Activated T-cell treated with anti-CD3 and anti-CD28 coated beads for 4 hours (primary cell): ENCODE measurements around the gene STAT1.

Experiments used
- DNase-seq: peaks from one replicate; pipeline ENCODE4 v3.0.0-alpha.2; 2020

Gene STAT1

DNA sequence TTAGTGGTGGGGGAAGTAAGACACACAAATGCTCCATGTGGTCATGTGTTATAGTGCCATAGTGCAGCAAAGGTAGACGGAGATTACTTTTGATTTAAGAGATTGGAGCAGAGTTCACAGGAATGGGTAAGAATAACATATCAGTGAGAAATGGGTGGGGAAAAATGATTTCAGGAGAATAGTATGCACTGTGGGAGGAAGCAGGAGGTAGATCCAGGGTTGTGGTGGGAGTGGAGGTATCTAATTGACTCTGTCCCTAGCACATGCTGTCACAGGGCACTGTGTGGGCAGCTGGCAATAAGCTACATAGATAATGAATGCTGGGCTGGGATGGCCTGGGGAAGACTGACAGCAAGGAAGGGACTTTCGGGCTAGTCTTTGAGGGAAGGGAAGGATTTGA is 65.3 kb downstream of the STAT1 start:
- no peak for DNase-seq

DNA sequence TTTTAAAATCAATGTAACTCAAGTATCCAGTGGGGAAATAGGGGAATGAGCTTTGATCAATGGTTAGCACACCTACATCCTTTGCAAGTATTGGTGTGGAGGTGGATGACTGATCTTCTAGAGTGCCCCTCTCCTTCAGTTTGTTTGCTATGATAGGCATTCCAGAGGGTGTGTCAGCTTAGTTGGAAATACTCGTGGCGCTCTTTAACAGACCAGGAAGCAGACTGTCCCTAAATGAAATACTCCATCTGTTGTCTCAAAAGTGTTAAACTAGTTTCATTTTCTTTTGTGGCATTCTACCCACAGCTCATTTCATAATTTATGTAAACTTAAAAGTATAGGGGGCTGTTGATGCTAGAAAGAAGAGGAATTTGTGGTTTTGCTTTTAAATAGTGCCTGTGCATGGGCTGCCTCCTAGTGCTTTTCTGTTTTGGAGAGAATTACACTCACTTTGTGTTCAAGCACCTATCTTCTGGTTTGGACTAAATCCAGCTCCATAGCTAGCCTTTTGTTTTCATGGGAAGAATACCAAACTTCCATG is 66.2 kb downstream of the STAT1 start:
- DNase-seq = no peak

DNA sequence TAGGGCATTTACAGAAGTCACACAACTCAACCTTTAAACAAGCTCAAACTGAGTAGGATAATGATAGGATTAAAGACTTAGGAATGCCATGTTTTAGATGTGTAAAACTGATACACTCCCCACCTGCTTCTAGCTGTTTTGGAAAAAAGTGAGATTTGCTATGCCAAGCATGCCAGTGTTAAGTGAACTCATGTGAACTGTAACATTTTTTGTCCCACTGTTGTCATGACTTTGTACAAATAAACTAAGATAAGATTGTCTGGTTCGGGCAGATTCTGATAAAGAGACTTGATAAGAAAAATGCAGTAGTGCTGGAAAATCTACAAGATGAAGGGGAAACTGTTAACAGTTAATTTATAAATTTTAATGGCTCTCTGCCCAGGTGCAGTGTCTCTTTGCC is 66.8 kb downstream of the STAT1 start:
- DNase-seq = no peak

DNA sequence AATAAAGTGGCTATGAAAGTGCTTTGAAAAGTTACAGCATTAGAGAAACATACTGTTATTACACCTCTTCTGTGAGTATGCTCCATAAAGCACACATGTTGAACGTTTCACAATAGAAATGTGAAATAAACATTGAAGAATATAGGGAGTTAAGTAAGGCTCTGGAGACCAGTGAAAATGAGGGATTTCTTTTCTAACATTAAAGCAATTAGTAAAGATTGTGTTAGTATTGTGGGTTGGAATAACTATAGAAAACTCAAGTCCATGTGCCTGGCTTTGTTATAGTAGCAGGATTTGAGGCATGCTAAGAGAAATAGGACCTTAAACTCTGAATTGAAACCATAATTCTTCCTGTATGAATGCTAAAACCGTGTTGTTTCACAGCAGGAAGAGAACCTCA is 70.3 kb downstream of the STAT1 start:
- DNase-seq = no peak

DNA sequence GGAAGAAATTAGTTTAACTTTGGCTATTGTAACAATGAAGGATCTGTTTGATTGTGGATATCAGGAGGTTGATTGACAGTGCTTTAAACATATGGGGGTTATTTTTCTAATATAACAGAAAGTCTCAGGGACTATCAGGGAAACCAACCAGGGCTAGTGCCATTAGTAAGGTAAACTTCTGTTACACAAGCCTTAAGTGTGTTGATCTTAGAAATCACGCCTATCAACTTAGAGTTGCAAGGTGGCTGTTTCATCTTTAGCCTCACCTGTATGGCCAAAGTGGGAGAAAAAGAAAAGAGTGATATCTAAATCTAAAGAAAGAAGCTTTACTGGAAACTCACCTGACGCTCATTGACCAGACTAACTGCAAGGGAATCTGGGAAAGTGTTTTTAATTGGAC is 71.3 kb downstream of the STAT1 start:
- no peak for DNase-seq

DNA sequence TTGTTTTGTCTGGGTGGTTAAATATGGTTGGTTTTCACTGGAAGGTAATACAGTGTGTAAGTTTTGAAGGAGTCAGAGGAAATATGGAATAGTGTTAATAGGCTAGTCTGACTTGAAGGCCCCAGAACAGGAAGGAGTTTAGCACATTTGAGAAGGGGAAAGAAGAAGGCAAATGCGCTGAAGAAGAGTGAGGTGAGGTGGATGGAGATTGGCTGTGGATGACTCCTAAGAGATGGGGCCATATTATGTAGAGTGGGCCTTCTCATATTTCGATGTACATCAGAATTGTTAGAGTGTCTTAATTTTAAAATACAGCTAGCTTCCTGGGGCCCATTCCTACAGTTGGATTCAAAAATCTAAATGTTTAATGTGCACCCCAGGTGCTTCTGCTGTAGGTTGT is 72.4 kb downstream of the STAT1 start:
- no peak for DNase-seq

DNA sequence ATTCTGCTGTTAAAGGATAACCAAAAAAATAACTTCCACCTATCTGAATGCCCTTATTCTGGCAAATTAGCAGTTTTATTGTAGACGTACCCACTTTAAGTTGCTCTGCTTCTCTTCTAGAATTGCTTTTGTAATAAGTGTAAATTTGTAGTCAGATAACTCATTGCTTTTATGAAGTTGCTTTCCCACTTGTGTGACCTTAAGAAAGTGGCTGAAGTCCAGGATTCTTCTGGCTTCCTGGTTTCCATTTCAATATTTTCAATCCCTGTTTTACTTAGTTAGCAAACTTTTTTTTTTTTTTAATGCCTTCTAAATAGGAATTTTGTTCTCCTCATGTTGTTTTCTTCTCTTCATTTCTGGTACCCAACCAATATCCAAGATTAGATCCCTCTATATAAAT is 73.5 kb downstream of the STAT1 start:
- DNase-seq = no peak

DNA sequence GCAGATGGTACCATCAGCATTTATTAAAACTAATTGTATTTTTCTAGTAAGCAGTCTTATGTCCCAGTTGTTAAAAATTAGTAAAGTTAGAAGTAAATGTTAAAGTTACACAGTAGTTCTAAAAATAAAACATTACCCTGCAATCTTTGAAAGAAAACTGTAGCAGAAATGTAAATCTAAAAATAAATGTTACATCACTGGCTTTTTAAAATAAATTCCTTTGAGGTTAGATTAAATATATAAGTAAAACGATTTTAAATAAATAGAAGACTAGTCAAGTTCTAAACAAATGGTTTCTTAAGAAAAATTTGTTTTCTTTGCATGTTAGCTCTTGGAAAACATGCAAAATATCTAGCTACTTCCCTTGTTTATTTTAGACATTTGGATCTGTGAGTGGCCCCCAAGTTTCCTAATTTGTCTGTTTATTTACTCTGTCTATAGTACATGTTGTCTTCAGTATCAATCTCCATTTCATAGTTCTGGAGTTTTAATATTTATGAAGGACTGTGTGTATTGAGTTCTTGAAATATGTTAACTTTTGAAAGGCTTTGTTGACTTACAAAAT is 75.1 kb downstream of the STAT1 start:
- no peak for DNase-seq

DNA sequence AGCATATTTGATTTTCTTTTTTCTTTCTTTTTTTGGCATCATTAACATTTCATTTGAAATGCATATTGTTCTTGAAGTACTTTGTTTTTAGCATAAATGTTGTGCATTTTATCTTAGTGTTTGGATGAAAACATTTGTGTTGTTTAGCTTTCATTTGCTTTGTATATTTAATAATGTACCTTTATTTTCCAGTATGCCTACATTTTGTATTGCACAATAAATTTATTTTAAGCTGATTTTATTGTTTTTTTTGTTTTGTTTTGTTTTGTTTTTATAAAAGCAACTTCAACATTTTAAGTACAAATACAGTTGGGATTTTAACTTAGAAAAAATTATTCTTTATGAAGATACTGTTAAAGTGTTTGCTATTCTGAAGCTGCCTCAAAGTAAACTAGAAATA is 78.9 kb downstream of the STAT1 start:
- no peak for DNase-seq

DNA sequence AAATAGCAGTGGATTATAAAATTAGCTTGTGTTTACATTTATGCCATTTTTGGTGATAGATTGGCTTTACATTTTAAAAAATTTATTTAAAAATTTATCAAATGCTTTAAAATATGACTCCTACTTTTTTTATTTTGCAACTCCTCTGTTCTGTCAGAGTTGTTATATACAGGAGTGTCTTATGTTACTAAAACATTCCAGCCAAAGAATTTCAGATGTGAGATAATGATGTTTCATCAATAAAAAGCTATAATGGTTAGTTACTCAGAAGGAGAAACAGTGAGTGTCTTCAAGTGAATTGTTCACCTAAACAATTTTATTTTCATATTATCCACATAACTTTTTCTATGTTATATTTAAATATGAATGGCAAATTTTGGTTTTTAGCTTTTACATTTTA is 80.6 kb downstream of the STAT1 start:
- no peak for DNase-seq

DNA sequence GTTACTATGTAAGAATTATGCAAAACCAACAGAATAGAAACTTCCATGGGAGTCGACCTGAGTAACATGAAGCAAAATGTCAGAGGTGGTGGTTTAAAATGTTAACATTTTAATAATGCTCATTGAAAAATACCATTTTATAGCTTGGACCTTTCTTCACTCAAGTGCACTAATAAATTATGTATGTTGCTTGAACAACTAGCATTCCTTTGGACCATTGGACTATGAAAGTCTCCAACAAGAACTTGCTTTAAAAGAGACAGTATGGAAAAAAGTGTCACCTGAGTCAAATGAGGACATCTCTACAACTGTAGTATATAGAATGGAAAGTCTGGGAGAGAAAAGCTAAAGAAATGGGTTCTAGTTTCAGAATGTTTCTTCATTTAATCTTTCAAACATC is 81.5 kb downstream of the STAT1 start:
- no peak for DNase-seq

DNA sequence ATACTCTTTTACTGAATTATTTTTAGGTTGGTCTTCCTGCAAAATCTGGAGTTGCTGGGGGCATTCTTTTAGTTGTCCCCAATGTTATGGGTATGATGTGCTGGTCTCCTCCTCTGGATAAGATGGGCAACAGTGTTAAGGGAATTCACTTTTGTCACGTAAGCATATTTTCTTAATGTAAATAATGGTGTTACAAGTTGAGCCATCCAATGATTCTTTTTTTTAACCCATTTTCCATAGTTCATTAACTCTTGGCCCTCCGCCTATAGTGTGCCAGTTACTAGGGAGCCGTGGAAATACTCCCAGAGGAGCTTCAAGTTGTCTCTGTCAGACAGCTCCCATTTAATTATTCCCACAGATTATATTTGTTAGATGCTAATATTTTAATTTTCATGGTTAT is 83.6 kb downstream of the STAT1 start:
- DNase-seq = no peak

DNA sequence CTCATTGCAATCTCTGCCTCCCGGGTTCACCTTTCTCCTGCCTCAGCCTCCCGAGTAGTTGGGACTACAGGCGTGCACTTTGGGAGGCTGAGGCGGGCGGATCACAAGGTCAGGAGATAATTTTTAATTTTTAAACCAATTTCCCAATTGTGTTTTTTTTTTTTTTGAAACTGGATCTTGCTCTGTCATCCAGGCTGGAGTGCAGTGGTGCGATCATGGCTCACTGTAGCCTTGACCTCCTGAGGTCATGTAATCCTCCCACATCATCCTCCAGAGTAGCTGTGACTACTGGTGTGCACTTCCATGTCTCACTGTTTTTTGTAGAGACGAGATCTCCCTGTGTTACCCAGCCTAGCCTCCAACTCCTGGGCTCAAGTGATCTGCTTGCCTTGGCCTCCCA is 84.1 kb downstream of the STAT1 start:
- DNase-seq = no peak

DNA sequence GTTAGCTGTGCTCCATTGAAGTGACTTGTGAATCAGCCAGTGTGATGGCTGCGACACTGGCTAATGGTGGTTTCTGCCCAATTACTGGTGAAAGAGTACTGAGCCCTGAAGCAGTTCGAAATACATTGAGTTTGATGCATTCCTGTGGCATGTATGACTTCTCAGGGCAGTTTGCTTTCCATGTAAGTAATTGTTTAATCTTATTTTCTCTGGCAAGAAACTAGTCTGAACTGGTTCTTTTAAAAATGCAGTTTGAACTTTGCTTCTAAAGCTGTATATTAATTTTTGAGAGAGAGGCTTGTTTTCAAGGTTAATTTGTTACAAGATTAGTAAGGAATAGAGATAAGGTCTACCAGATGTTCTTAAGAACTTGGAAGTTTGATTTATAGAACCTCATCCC is 86.7 kb downstream of the STAT1 start:
- no peak for DNase-seq

DNA sequence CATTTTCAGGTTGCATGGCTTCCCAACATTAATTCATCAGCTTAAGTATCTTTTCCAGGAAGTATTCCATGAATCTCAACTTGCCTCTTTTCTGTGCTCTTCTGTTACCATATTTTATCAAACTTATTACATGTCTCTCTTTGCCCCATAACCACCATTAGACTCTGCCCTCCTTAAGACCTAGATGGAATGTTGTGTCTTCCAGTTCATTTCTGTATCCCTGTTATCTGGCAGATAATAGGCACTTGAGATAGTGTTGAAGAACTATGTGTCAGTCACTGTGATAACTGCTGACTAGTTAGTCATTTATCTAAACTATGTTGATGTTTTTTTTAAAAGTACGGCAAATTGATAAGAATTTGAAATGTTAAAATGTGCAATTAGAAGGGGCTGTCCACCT is 91.6 kb downstream of the STAT1 start:
- no peak for DNase-seq

DNA sequence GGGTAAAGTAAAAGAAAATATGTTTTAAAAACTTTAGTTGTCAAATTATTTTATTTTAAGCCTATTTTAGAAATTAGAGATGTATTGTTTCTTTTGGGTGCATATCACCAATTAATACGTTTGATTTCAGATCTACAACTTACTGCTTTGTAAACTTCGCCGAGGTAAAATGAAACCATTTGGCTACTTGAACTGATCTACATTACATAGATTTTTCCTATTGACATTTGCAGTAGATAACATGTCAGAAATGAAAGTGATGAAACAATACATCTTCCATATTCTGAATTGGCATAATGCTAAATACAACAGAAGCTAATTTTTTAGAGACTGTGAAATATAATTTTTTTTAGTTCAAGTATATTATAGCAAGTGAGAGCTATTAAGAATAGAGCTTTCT is 93.9 kb downstream of the STAT1 start:
- no peak for DNase-seq
